Fibroblast of villous mesenchyme (primary cell): ENCODE results near the gene IL22. TPM values are rescaled to one million over a fixed set of nuclear protein-coding genes. Genes with fewer than 3 reads are reported as not detected.

Experiments used
- DNase-seq: peaks from one replicate; pipeline ENCODE4 v3.0.0-alpha.2; 2010; ENCODE audit warnings: low read depth
- H3K4me3 ChIP-seq: 2 replicates; pipeline ENCODE4 v1.5.1; 2011; ENCODE audit warnings: low read depth, mild to moderate bottlenecking, low read length
- CTCF ChIP-seq: IDR thresholded peaks from 2 replicates; pipeline ENCODE4 v1.5.1; 2012; ENCODE audit warnings: low read depth, mild to moderate bottlenecking, low read length; ENCODE audit not compliant: insufficient read depth
- total RNA-seq: library from RNA; depleted of rRNA; stranded (reverse); fragments of >200 nt; gene quantifications from 2 replicates; pipeline ENCODE4 v1.2.3, GENCODE V29; 2012

IL22 gene
- total RNA-seq, 1 donor, result not detected

GRCh38 chr12:68242777-68243176 lies 10.6 kb downstream of the IL22 start:
- TF ChIP-seq CTCF, result no peak
- no peak overlapping the region for H3K4me3 ChIP-seq
- no peak for DNase-seq

- DNase-seq, result peak; percentile 77
- H3K4me3 ChIP-seq, result no peak overlapping the region
- TF ChIP-seq CTCF, result no peak
Observed at GRCh38 chr12:68240975-68241374, 12.4 kb downstream of the IL22 start.

DNA sequence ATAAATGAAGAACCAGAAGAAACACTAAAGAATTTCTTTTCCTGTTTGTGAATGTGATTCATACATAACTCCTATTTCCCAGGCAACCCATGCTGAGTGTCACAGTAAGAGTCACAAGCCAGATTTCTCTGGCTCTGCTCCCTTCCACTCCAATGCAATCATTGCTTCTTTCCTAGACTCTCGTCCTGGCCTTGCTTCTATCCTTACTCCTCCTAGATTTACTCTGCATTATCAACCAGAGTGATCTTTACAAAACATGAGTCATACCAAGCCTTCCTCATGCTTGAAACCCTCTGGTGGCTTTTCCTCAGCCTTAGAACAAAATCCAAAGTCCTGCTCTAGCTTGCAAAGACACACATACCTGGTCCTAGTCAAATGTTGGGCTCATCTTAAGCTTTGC lies 13.3 kb downstream of the IL22 start:
- H3K4me3 ChIP-seq, result no peak overlapping the region
- peak; percentile 79 for DNase-seq
- TF ChIP-seq CTCF, result no peak

- no peak overlapping the region for H3K4me3 ChIP-seq
- no peak for DNase-seq
- no peak for TF ChIP-seq CTCF
Observed at GRCh38 chr12:68239309-68239982, 14.0 kb downstream of the IL22 start.

GRCh38 chr12:68237619-68238018 lies 15.8 kb downstream of the IL22 start:
- H3K4me3 ChIP-seq, result no peak overlapping the region
- no peak for DNase-seq
- TF ChIP-seq CTCF, result no peak

GRCh38 chr12:68237078-68237477 lies 16.3 kb downstream of the IL22 start:
- no peak for DNase-seq
- no peak overlapping the region for H3K4me3 ChIP-seq

More at GRCh38 chr12:68237078-68237477, 16.3 kb downstream of the IL22 start:
- no peak for TF ChIP-seq CTCF
